GM23248 (cell line): ENCODE data around the gene DMGDH. TPM values are rescaled to one million over a fixed set of nuclear protein-coding genes. Genes with fewer than 3 reads are reported as not detected.

Experiments
- DNase-seq: peaks from one replicate; pipeline ENCODE4 v3.0.0-alpha.2; 2015
- H2AFZ ChIP-seq: fragments of 200-600 bp; sonication (generic); 2 replicates; pipeline ENCODE4 v1.6.1; 2016; ENCODE audit warnings: antibody characterized with exemption
- H3F3A ChIP-seq: fragments of 200-600 bp; sonication (generic); 2 replicates; pipeline ENCODE4 v1.6.1; 2016; ENCODE audit warnings: mild to moderate bottlenecking, antibody characterized with exemption, mixed run types; ENCODE audit not compliant: insufficient read depth
- H3K27ac ChIP-seq: fragments of 200-600 bp; sonication (generic); 2 replicates; pipeline ENCODE4 v1.5.1; 2016; ENCODE audit warnings: mild to moderate bottlenecking
- H3K27me3 ChIP-seq: fragments of 200-600 bp; sonication (generic); replicated peaks from 2 replicates; pipeline ENCODE4 v1.6.1; 2016; ENCODE audit warnings: mild to moderate bottlenecking; ENCODE audit not compliant: insufficient read depth
- H3K36me3 ChIP-seq: fragments of 200-600 bp; sonication (generic); 2 replicates; pipeline ENCODE4 v1.6.1; 2016; ENCODE audit warnings: low read depth, mild to moderate bottlenecking
- H3K4me1 ChIP-seq: fragments of 200-600 bp; sonication (generic); 2 replicates; pipeline ENCODE4 v1.6.1; 2016; ENCODE audit warnings: mild to moderate bottlenecking; ENCODE audit not compliant: insufficient read depth
- H3K4me2 ChIP-seq: fragments of 200-600 bp; sonication (generic); one replicate; pipeline ENCODE4 v1.6.1; 2016; ENCODE audit warnings: mild to moderate bottlenecking; ENCODE audit not compliant: unreplicated experiment
- H3K4me3 ChIP-seq: fragments of 200-600 bp; sonication (generic); 2 replicates; pipeline ENCODE4 v1.5.1; 2016; ENCODE audit warnings: mild to moderate bottlenecking
- H3K79me2 ChIP-seq: fragments of 200-600 bp; sonication (generic); 2 replicates; pipeline ENCODE4 v1.6.1; 2016; ENCODE audit warnings: mild to moderate bottlenecking; ENCODE audit not compliant: insufficient read depth
- H3K9ac ChIP-seq: fragments of 200-600 bp; sonication (generic); 2 replicates; pipeline ENCODE4 v1.6.1; 2016; ENCODE audit warnings: mild to moderate bottlenecking
- H3K9me2 ChIP-seq: fragments of 200-600 bp; sonication (generic); 2 replicates; pipeline ENCODE4 v1.6.1; 2016; ENCODE audit warnings: mixed run types, mild to moderate bottlenecking, moderate library complexity; ENCODE audit not compliant: insufficient read depth
- H3K9me3 ChIP-seq: fragments of 200-600 bp; sonication (generic); one replicate; pipeline ENCODE4 v1.6.1; 2017; ENCODE audit warnings: low read depth
- H4K20me1 ChIP-seq: fragments of 200-600 bp; sonication (generic); 2 replicates; pipeline ENCODE4 v1.6.0; 2016; ENCODE audit not compliant: insufficient read depth
- EZH2 ChIP-seq: fragments of 200-600 bp; sonication (generic); IDR thresholded peaks from 2 replicates; pipeline ENCODE4 v1.6.1; 2018; ENCODE audit warnings: antibody characterized with exemption, mild to moderate bottlenecking; ENCODE audit not compliant: insufficient read depth, poor library complexity, severe bottlenecking
- EZH2phosphoT487 ChIP-seq: fragments of 200-600 bp; sonication (generic); IDR thresholded peaks from 2 replicates; pipeline ENCODE4 v1.6.1; 2018; ENCODE audit warnings: antibody characterized with exemption, moderate library complexity, mild to moderate bottlenecking, low read depth; ENCODE audit not compliant: insufficient read depth
- WGBS, 2 experiments: methylation state at CpG; one replicate each; pipeline ENCODE4 v1.1.6; 2015 to 2017; ENCODE audit warnings: low lambda C conversion rate in 2 of 2, low coverage in 1 of 2; ENCODE audit errors: missing lambda C conversion rate in 2 of 2; 5-methylcytosine and 5-hydroxymethylcytosine counted together
- in situ Hi-C: fragments of 300-500 bp; cut with MboI; formaldehyde crosslinking; loops from 2 replicates; pipeline ENCODE4 v1.15.0; 2020
- polyA plus RNA-seq: library from polyadenylated mRNA; unstranded; fragments of >200 nt; fragmentation: Nextera tagmentation; extraction: Ambion mirVana; gene quantifications from 2 replicates; pipeline ENCODE4 v1.2.1, GENCODE V29; 2016
- total RNA-seq: library from RNA; depleted of rRNA; stranded (reverse); fragments of >200 nt; shearing (Covaris generic); gene quantifications from 2 replicates; pipeline ENCODE4 v1.2.3, GENCODE V29; 2014

DMGDH gene
- total and polyA plus RNA-seq, 2 experiments from 2014 or later: 1.5 to 1.6 TPM

- no peaks in the 10 kb centered on the region for H3K4me1 ChIP-seq
- in situ Hi-C loops: no loop called here
- H3K27ac ChIP-seq: no peak overlapping the region
- H4K20me1 ChIP-seq: no peaks in the 10 kb centered on the region
- H3K9me3 ChIP-seq: no peaks in the 10 kb centered on the region
- H3K4me2 ChIP-seq: no peak overlapping the region
- WGBS, 2 experiments: 90% methylated on average over 4 of the region's 4 CpGs
- TF ChIP-seq EZH2phosphoT487: no peak
- TF ChIP-seq EZH2: no peak
- no peaks in the 10 kb centered on the region for H3K9me2 ChIP-seq
- H3K27me3 ChIP-seq: no peaks in the 10 kb centered on the region
- no peak for DNase-seq
- H3K9ac ChIP-seq: no peak overlapping the region
- H3K36me3 ChIP-seq: no peaks in the 10 kb centered on the region
- no peaks in the 10 kb centered on the region for H3F3A ChIP-seq
- H2AFZ ChIP-seq: no peak overlapping the region
- no peak overlapping the region for H3K4me3 ChIP-seq
- no peaks in the 10 kb centered on the region for H3K79me2 ChIP-seq
Observed at GRCh38 chr5:79059674-79060073, 9.8 kb downstream of the DMGDH start.

DNA sequence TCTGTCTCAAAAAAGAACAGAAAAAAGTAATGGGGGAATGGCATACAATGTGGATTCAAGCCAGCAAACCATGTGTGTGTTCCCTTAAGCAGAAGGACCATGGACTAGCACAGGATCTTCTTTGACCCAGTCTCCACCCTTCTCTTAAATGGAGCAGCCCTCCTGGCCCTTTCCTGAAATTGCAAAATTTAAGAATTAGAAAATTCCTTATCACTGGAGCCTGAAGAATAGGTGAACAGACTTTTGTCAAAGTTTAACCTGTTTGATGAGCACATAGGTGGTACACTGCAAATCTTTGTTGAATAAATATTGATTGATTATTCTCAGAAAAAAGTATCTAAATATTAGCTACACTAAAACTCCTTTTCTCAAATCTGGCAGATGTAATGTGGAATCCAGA, 12.6 kb downstream of the DMGDH start:
- H3K79me2 ChIP-seq: no peaks in the 10 kb centered on the region
- no peaks in the 10 kb centered on the region for H3K4me1 ChIP-seq
- in situ Hi-C loops: no loop called here
- H3K36me3 ChIP-seq: no peaks in the 10 kb centered on the region
- H3K4me3 ChIP-seq: no peak overlapping the region
- no peak overlapping the region for H3K27ac ChIP-seq
- TF ChIP-seq EZH2phosphoT487: no peak
- no peak for TF ChIP-seq EZH2
- no peaks in the 10 kb centered on the region for H3K27me3 ChIP-seq
- no peaks in the 10 kb centered on the region for H3F3A ChIP-seq
- no peak overlapping the region for H2AFZ ChIP-seq
- H3K9me2 ChIP-seq: no peaks in the 10 kb centered on the region
- no peaks in the 10 kb centered on the region for H4K20me1 ChIP-seq
- no peak overlapping the region for H3K4me2 ChIP-seq
- DNase-seq: no peak
- H3K9me3 ChIP-seq: no peaks in the 10 kb centered on the region
- H3K9ac ChIP-seq: no peak overlapping the region

- H4K20me1 ChIP-seq: no peaks in the 10 kb centered on the region
- H3K9me2 ChIP-seq: no peaks in the 10 kb centered on the region
- no peaks in the 10 kb centered on the region for H3K79me2 ChIP-seq
- H3K36me3 ChIP-seq: no peaks in the 10 kb centered on the region
- no peak overlapping the region for H2AFZ ChIP-seq
- WGBS, 2 experiments: 81 to 82% methylated on average over 1 of the region's 1 CpG
- H3K4me3 ChIP-seq: no peak overlapping the region
- H3K27me3 ChIP-seq: no peaks in the 10 kb centered on the region
- DNase-seq: no peak
- no peak overlapping the region for H3K9ac ChIP-seq
- H3K4me1 ChIP-seq: no peaks in the 10 kb centered on the region
- H3K4me2 ChIP-seq: no peak overlapping the region
- in situ Hi-C loops: no loop called here
- no peaks in the 10 kb centered on the region for H3K9me3 ChIP-seq
- no peak for TF ChIP-seq EZH2
- no peak for TF ChIP-seq EZH2phosphoT487
- H3K27ac ChIP-seq: no peak overlapping the region
- H3F3A ChIP-seq: no peaks in the 10 kb centered on the region
Observed at GRCh38 chr5:79055017-79055416, 14.5 kb downstream of the DMGDH start.

- Histone ChIP-seq H2AFZ (no peak overlapping the region), H3K4me2 (no peak overlapping the region), H3F3A (no peaks in the 10 kb centered on the region), H3K4me1 (no peaks in the 10 kb centered on the region), H3K27ac (no peak overlapping the region), H3K9ac (no peak overlapping the region), H3K79me2 (no peaks in the 10 kb centered on the region), H3K9me2 (no peaks in the 10 kb centered on the region), H3K4me3 (no peak overlapping the region), H4K20me1 (no peaks in the 10 kb centered on the region), H3K36me3 (no peaks in the 10 kb centered on the region), H3K27me3 (no peaks in the 10 kb centered on the region), H3K9me3 (no peaks in the 10 kb centered on the region)
- in situ Hi-C loops: no loop called here
- WGBS, 2 experiments: 77 to 81% methylated on average over 4 of the region's 4 CpGs
- no peak for TF ChIP-seq EZH2phosphoT487
- no peak for DNase-seq
Observed at GRCh38 chr5:79053321-79053720, 16.2 kb downstream of the DMGDH start.

DNA sequence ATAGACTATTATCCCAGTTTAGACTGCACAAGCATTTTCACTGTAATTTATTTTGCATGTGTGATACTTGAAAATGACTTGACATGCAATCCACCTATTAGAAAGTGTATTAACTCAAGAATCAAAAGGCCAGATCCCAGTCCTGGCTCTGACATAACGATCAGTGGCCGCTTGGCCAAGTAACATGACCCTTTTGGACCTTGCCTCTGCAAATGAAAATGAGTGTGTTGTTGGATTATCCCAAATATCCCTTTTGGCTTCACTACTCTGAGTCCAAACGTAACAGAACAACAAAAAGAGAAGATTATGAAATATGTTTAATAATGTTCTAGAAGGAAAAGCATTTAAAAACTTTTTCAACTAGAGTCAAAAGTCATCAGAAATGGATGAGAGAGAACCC, 19.0 kb downstream of the DMGDH start:
- in situ Hi-C loops: no loop called here
- no peak overlapping the region for H3K27ac ChIP-seq
- DNase-seq: no peak

More for the DNA sequence above, 19.0 kb downstream of the DMGDH start:
- H3K9me3 ChIP-seq: no peaks in the 10 kb centered on the region
- H3K79me2 ChIP-seq: no peaks in the 10 kb centered on the region
- H3F3A ChIP-seq: no peaks in the 10 kb centered on the region
- no peak overlapping the region for H3K4me2 ChIP-seq
- no peaks in the 10 kb centered on the region for H3K9me2 ChIP-seq
- H3K4me3 ChIP-seq: no peak overlapping the region
- no peaks in the 10 kb centered on the region for H4K20me1 ChIP-seq
- TF ChIP-seq EZH2phosphoT487 (no peak), EZH2 (no peak)
- whole genome bisulfite sequencing, 2 experiments: 41 to 47% methylated on average over 3 of the region's 3 CpGs
- H3K27me3 ChIP-seq: no peaks in the 10 kb centered on the region
- no peak overlapping the region for H2AFZ ChIP-seq
- no peaks in the 10 kb centered on the region for H3K4me1 ChIP-seq
- no peak overlapping the region for H3K9ac ChIP-seq
- no peaks in the 10 kb centered on the region for H3K36me3 ChIP-seq
